ENCODE measurements around the gene MADD.

- TF ChIP-seq POLR2A (IDR thresholded peaks at IDR 0.05): no peak
- TF ChIP-seq, protein P1, sequence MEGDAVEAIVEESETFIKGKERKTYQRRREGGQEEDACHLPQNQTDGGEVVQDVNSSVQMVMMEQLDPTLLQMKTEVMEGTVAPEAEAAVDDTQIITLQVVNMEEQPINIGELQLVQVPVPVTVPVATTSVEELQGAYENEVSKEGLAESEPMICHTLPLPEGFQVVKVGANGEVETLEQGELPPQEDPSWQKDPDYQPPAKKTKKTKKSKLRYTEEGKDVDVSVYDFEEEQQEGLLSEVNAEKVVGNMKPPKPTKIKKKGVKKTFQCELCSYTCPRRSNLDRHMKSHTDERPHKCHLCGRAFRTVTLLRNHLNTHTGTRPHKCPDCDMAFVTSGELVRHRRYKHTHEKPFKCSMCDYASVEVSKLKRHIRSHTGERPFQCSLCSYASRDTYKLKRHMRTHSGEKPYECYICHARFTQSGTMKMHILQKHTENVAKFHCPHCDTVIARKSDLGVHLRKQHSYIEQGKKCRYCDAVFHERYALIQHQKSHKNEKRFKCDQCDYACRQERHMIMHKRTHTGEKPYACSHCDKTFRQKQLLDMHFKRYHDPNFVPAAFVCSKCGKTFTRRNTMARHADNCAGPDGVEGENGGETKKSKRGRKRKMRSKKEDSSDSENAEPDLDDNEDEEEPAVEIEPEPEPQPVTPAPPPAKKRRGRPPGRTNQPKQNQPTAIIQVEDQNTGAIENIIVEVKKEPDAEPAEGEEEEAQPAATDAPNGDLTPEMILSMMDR (IDR thresholded peaks at IDR 0.05): no peak
These were observed 2.1 kb upstream of the MADD start for GRCh38 chr11:47267876-47268275.
